Measurements from ENCODE around the gene GPR183.
A peak's percentile ranks its signal among the peaks of the same experiment; 100 is the strongest.

Gene GPR183

GRCh38 chr13:99313941-99314340, 6.7 kb upstream of the GPR183 start:
- Mint-ChIP-seq H3K27me3 (no peaks in the 10 kb centered on the region), H3K4me1 (ENCODE audit: low read depth) (peaks cover 85% of the 10 kb centered on the region), H3K36me3 (ENCODE audit: low read depth) (peaks cover 52% of the 10 kb centered on the region), H3K9me3 (peaks cover 7% of the 10 kb centered on the region), H3K4me3 (peak overlapping the region; percentile 67), H3K27ac (peak overlapping the region; percentile 94)
- intact Hi-C loops (cut with micrococcal nuclease) = loop anchor here (2.0 kb wide), 1 partner anchor 33 kb away; no protein-coding TSS in a partner anchor

DNA sequence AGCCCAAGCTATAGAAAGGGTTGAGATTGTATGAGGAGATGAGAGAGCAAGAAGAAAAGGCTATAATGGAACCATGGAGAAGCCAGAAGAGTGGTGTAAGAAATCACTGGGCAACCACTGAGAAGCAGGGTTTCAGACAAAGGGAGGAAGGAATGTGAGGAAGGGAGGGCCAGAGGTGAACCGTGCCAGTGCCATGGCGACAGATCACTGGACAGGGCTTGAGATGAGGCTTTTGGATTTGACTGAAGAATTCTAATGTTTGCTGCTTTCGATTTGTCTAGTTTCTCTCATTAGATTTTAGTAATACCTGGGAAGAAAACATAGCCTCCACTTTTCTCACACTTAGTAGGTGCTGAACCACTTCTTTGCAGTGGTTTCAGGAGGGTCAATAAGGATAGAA, 6.3 kb upstream of the GPR183 start:
- peak overlapping the region; percentile 67 for H3K4me3 Mint-ChIP-seq
- H3K27ac Mint-ChIP-seq = peak overlapping the region; percentile 94
- intact Hi-C loops (cut with micrococcal nuclease) = loop anchor here (2.0 kb wide), 1 partner anchor 33 kb away; no protein-coding TSS in a partner anchor
- peaks cover 85% of the 10 kb centered on the region for H3K4me1 Mint-ChIP-seq (ENCODE audit: low read depth)
- H3K36me3 Mint-ChIP-seq (ENCODE audit: low read depth) = peaks cover 52% of the 10 kb centered on the region
- H3K9me3 Mint-ChIP-seq = peaks cover 7% of the 10 kb centered on the region
- H3K27me3 Mint-ChIP-seq = no peaks in the 10 kb centered on the region

- peak overlapping the region; percentile 94 for H3K27ac Mint-ChIP-seq
- peaks cover 45% of the 10 kb centered on the region for H3K36me3 Mint-ChIP-seq (ENCODE audit: low read depth)
- peaks cover 88% of the 10 kb centered on the region for H3K4me1 Mint-ChIP-seq (ENCODE audit: low read depth)
- H3K4me3 Mint-ChIP-seq = peak overlapping the region; percentile 67
- no peaks in the 10 kb centered on the region for H3K27me3 Mint-ChIP-seq
- intact Hi-C loops (cut with micrococcal nuclease) = loop anchor here (2.0 kb wide), 1 partner anchor 32 kb away; no protein-coding TSS in a partner anchor
- peaks cover 7% of the 10 kb centered on the region for H3K9me3 Mint-ChIP-seq
These were observed 5.3 kb upstream of the GPR183 start for GRCh38 chr13:99312493-99312883.

- Mint-ChIP-seq H3K36me3 (ENCODE audit: low read depth) (peaks cover 44% of the 10 kb centered on the region), H3K27me3 (no peaks in the 10 kb centered on the region), H3K4me3 (no peak overlapping the region), H3K27ac (peak overlapping the region; percentile 94), H3K9me3 (peaks cover 7% of the 10 kb centered on the region), H3K4me1 (ENCODE audit: low read depth) (peaks cover 85% of the 10 kb centered on the region)
- intact Hi-C loops (cut with micrococcal nuclease) = loop anchor here (2.0 kb wide), 1 partner anchor 31 kb away; no protein-coding TSS in a partner anchor
These were observed 4.7 kb upstream of the GPR183 start for GRCh38 chr13:99311748-99312492.

DNA sequence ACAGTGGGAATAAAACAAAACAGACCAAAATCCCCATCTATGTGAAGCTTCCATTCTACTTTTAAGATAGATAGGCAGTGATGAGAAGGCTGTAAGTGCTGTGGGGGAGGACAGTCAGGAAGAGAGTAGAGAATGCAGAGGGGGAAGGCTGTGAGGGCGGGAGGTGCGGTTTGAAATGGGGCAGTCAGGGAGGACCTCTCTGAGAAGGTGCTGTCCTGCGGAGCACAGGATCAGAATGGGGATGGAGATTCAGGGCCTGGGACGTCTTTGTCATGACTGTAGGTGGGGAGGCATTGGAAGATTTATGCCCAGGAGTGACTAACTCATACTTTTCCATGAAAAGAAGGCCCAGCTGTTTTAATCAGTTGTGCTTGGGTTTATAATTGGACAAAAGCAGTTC, 3.9 kb upstream of the GPR183 start:
- peaks cover 7% of the 10 kb centered on the region for H3K9me3 Mint-ChIP-seq
- H3K4me1 Mint-ChIP-seq (ENCODE audit: low read depth) = peaks cover 77% of the 10 kb centered on the region
- H3K27ac Mint-ChIP-seq = peak overlapping the region; percentile 94
- intact Hi-C loops (cut with micrococcal nuclease) = no loop called here
- H3K27me3 Mint-ChIP-seq = no peaks in the 10 kb centered on the region
- H3K4me3 Mint-ChIP-seq = no peak overlapping the region
- H3K36me3 Mint-ChIP-seq (ENCODE audit: low read depth) = peaks cover 44% of the 10 kb centered on the region

- Mint-ChIP-seq H3K27me3 (no peaks in the 10 kb centered on the region), H3K4me3 (no peak overlapping the region), H3K36me3 (ENCODE audit: low read depth) (peaks cover 47% of the 10 kb centered on the region), H3K4me1 (ENCODE audit: low read depth) (peaks cover 74% of the 10 kb centered on the region), H3K9me3 (peaks cover 7% of the 10 kb centered on the region), H3K27ac (peak overlapping the region; percentile 94)
- intact Hi-C loops (cut with micrococcal nuclease) = no loop called here
These were observed 3.3 kb upstream of the GPR183 start for GRCh38 chr13:99310382-99311031.

GRCh38 chr13:99308471-99309087, 1.4 kb upstream of the GPR183 start:
- Mint-ChIP-seq H3K36me3 (ENCODE audit: low read depth) (peaks cover 55% of the 10 kb centered on the region), H3K4me1 (ENCODE audit: low read depth) (peaks cover 73% of the 10 kb centered on the region), H3K4me3 (no peak overlapping the region), H3K27ac (peak overlapping the region; percentile 94), H3K9me3 (no peaks in the 10 kb centered on the region), H3K27me3 (no peaks in the 10 kb centered on the region)
- intact Hi-C loops (cut with micrococcal nuclease) = loop anchor here (5.0 kb wide), 1 partner anchor 36 kb away; no protein-coding TSS in a partner anchor

GRCh38 chr13:99307648-99308339, 595 bp upstream of the GPR183 start:
- Mint-ChIP-seq H3K4me3 (peak overlapping the region; percentile 87), H3K27me3 (no peaks in the 10 kb centered on the region), H3K9me3 (no peaks in the 10 kb centered on the region), H3K4me1 (ENCODE audit: low read depth) (peaks cover 71% of the 10 kb centered on the region), H3K27ac (peak overlapping the region; percentile 94), H3K36me3 (ENCODE audit: low read depth) (peaks cover 55% of the 10 kb centered on the region)
- intact Hi-C loops (cut with micrococcal nuclease) = loop anchor here (5.0 kb wide), 1 partner anchor 35 kb away; no protein-coding TSS in a partner anchor

DNA sequence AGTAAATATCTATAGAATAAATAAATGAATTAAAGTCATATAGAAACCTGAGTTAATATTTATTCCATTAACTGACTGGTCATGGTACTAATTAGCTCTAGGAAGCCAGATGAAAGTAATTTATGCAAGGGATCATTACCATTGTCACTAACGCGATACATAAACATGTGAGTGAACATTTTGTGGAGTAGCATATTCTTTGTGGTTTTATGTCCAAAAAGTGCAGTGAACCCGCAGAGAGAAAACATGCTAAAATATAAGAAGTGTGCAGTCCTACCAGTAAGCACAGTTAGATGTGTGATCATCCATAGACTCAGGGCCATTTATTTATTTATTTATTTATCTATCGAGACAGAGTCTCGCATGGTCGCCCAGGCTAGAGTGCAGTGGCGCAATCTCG, 1.6 kb downstream of the GPR183 start:
- Mint-ChIP-seq H3K4me3 (peak overlapping the region; percentile 87), H3K27me3 (no peaks in the 10 kb centered on the region), H3K9me3 (no peaks in the 10 kb centered on the region), H3K36me3 (ENCODE audit: low read depth) (peaks cover 63% of the 10 kb centered on the region), H3K4me1 (ENCODE audit: low read depth) (peaks cover 63% of the 10 kb centered on the region), H3K27ac (peak overlapping the region; percentile 94)
- intact Hi-C loops (cut with micrococcal nuclease) = loop anchor here (5.0 kb wide), 1 partner anchor 33 kb away; no protein-coding TSS in a partner anchor

- intact Hi-C loops (cut with micrococcal nuclease) = loop anchor here (5.0 kb wide), 1 partner anchor 33 kb away; no protein-coding TSS in a partner anchor
- Mint-ChIP-seq H3K27ac (peak overlapping the region; percentile 94), H3K9me3 (no peaks in the 10 kb centered on the region), H3K27me3 (no peaks in the 10 kb centered on the region), H3K4me3 (peak overlapping the region; percentile 84), H3K36me3 (ENCODE audit: low read depth) (peaks cover 67% of the 10 kb centered on the region), H3K4me1 (ENCODE audit: low read depth) (peaks cover 65% of the 10 kb centered on the region)
These were observed 2.0 kb downstream of the GPR183 start for GRCh38 chr13:99305158-99305557.

DNA sequence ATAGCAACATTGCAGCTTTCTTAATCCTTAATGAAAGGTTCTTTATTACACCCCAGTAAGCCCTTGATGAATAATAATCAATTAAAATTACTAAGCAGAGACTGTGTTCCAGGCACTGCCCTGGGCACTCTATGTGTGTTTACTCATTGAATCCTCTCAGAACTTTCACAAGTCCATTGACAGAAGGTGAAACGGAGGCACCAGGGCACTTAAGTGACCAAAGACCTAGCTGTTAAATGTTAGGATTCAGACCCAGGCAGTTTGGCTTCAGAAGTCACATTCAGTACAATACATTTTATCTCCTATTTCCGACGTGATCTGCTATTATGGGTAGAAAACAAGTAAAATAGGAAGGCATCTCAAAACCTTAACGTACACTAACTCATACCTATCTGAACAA, 2.7 kb downstream of the GPR183 start:
- Mint-ChIP-seq H3K36me3 (ENCODE audit: low read depth) (peaks cover 72% of the 10 kb centered on the region), H3K9me3 (no peaks in the 10 kb centered on the region), H3K4me3 (peak overlapping the region; percentile 88), H3K27me3 (no peaks in the 10 kb centered on the region), H3K4me1 (ENCODE audit: low read depth) (peaks cover 65% of the 10 kb centered on the region), H3K27ac (peak overlapping the region; percentile 94)
- intact Hi-C loops (cut with micrococcal nuclease) = loop anchor here (5.0 kb wide), 1 partner anchor 73 kb away; no protein-coding TSS in a partner anchor

- intact Hi-C loops (cut with micrococcal nuclease) = loop anchor here (5.0 kb wide), 1 partner anchor 73 kb away; no protein-coding TSS in a partner anchor
- peak overlapping the region; percentile 94 for H3K27ac Mint-ChIP-seq
- peaks cover 65% of the 10 kb centered on the region for H3K4me1 Mint-ChIP-seq (ENCODE audit: low read depth)
- H3K36me3 Mint-ChIP-seq (ENCODE audit: low read depth) = peaks cover 72% of the 10 kb centered on the region
- peak overlapping the region; percentile 88 for H3K4me3 Mint-ChIP-seq
- H3K9me3 Mint-ChIP-seq = no peaks in the 10 kb centered on the region
- H3K27me3 Mint-ChIP-seq = no peaks in the 10 kb centered on the region
These were observed 3.2 kb downstream of the GPR183 start for GRCh38 chr13:99303863-99304521.
